ENCODE results near the gene TCF20. TPM values are rescaled to one million over a fixed set of nuclear protein-coding genes. Genes with fewer than 3 reads are reported as not detected.

Gene TCF20
- total and polyA plus RNA-seq, 2 experiments from 2014 or later: 0.64 to 17.2 TPM

- Histone ChIP-seq H3K4me1 (ENCODE audit: insufficient read depth) (no peaks in the 10 kb centered on the region), H4K20me1 (ENCODE audit: insufficient read depth) (no peaks in the 10 kb centered on the region), H3F3A (ENCODE audit: insufficient read depth) (no peaks in the 10 kb centered on the region), H3K4me3 (no peak overlapping the region), H3K36me3 (ENCODE audit: low read depth) (no peaks in the 10 kb centered on the region), H3K4me2 (ENCODE audit: unreplicated experiment) (no peak overlapping the region), H3K27me3 (replicated peaks; ENCODE audit: insufficient read depth) (peaks cover 4% of the 10 kb centered on the region; the same call in 1 of the 2 replicates), H3K9me3 (ENCODE audit: low read depth) (no peaks in the 10 kb centered on the region), H3K27ac (no peak overlapping the region), H2AFZ (no peak overlapping the region), H3K79me2 (ENCODE audit: insufficient read depth) (no peaks in the 10 kb centered on the region), H3K9ac (no peak overlapping the region), H3K9me2 (ENCODE audit: insufficient read depth) (no peaks in the 10 kb centered on the region)
- DNase-seq: no peak
- in situ Hi-C loops (cut with MboI): no loop called here
- TF ChIP-seq EZH2 (IDR thresholded peaks at IDR 0.05; ENCODE audit: insufficient read depth, poor library complexity, severe bottlenecking): no peak
- TF ChIP-seq EZH2phosphoT487 (IDR thresholded peaks at IDR 0.05; ENCODE audit: insufficient read depth, low read depth): no peak
- WGBS, 2 experiments (ENCODE audit: low coverage in 1 of 2, low lambda C conversion rate in 2 of 2, missing lambda C conversion rate in 2 of 2): 38 to 45% methylated on average over 18 to 22 of the region's 22 CpGs
These were observed 11.9 kb upstream of the TCF20 start for GRCh38 chr22:42282252-42282942.

- no peak for TF ChIP-seq EZH2phosphoT487 (IDR thresholded peaks at IDR 0.05; ENCODE audit: insufficient read depth, low read depth)
- no peak for TF ChIP-seq EZH2 (IDR thresholded peaks at IDR 0.05; ENCODE audit: insufficient read depth, poor library complexity, severe bottlenecking)
- no peak overlapping the region for H3K9ac ChIP-seq
- H3K36me3 ChIP-seq (ENCODE audit: low read depth): no peaks in the 10 kb centered on the region
- no peaks in the 10 kb centered on the region for H3K79me2 ChIP-seq (ENCODE audit: insufficient read depth)
- H3K9me2 ChIP-seq (ENCODE audit: insufficient read depth): no peaks in the 10 kb centered on the region
- WGBS, 2 experiments (ENCODE audit: low coverage in 1 of 2, low lambda C conversion rate in 2 of 2, missing lambda C conversion rate in 2 of 2): 80 to 84% methylated on average over 4 of the region's 4 CpGs
- no peaks in the 10 kb centered on the region for H4K20me1 ChIP-seq (ENCODE audit: insufficient read depth)
- H3K4me3 ChIP-seq: no peak overlapping the region
- no peak overlapping the region for H3K27ac ChIP-seq
- no peaks in the 10 kb centered on the region for H3K4me1 ChIP-seq (ENCODE audit: insufficient read depth)
- no peak for DNase-seq
- no peaks in the 10 kb centered on the region for H3F3A ChIP-seq (ENCODE audit: insufficient read depth)
- peaks cover 4% of the 10 kb centered on the region; the same call in 1 of the 2 replicates for H3K27me3 ChIP-seq (replicated peaks; ENCODE audit: insufficient read depth)
- no peak overlapping the region for H2AFZ ChIP-seq
- H3K4me2 ChIP-seq (ENCODE audit: unreplicated experiment): no peak overlapping the region
- in situ Hi-C loops (cut with MboI): no loop called here
- H3K9me3 ChIP-seq (ENCODE audit: low read depth): no peaks in the 10 kb centered on the region
These were observed 11.3 kb upstream of the TCF20 start for GRCh38 chr22:42281706-42282251.

- in situ Hi-C loops (cut with MboI): no loop called here
- Histone ChIP-seq H3K4me2 (ENCODE audit: unreplicated experiment) (no peak overlapping the region), H3K79me2 (ENCODE audit: insufficient read depth) (no peaks in the 10 kb centered on the region), H3K27ac (no peak overlapping the region), H3K27me3 (replicated peaks; ENCODE audit: insufficient read depth) (peaks cover 4% of the 10 kb centered on the region; the same call in 1 of the 2 replicates), H3K9ac (no peak overlapping the region), H2AFZ (no peak overlapping the region), H3K4me3 (no peak overlapping the region), H3K9me3 (ENCODE audit: low read depth) (no peaks in the 10 kb centered on the region), H3K9me2 (ENCODE audit: insufficient read depth) (no peaks in the 10 kb centered on the region), H3F3A (ENCODE audit: insufficient read depth) (no peaks in the 10 kb centered on the region), H4K20me1 (ENCODE audit: insufficient read depth) (no peaks in the 10 kb centered on the region), H3K36me3 (ENCODE audit: low read depth) (no peaks in the 10 kb centered on the region), H3K4me1 (ENCODE audit: insufficient read depth) (no peaks in the 10 kb centered on the region)
- 82 to 86% methylated on average over 10 of the region's 10 CpGs for WGBS, 2 experiments (ENCODE audit: low coverage in 1 of 2, low lambda C conversion rate in 2 of 2, missing lambda C conversion rate in 2 of 2)
- TF ChIP-seq EZH2phosphoT487 (IDR thresholded peaks at IDR 0.05; ENCODE audit: insufficient read depth, low read depth): no peak
- TF ChIP-seq EZH2 (IDR thresholded peaks at IDR 0.05; ENCODE audit: insufficient read depth, poor library complexity, severe bottlenecking): no peak
- DNase-seq: no peak
These were observed 10.8 kb upstream of the TCF20 start for GRCh38 chr22:42281284-42281683.

GRCh38 chr22:42280836-42281235 is 10.4 kb upstream of the TCF20 start:
- Histone ChIP-seq H3K9ac (no peak overlapping the region), H3K9me2 (ENCODE audit: insufficient read depth) (no peaks in the 10 kb centered on the region), H3K27ac (no peak overlapping the region), H3K36me3 (ENCODE audit: low read depth) (no peaks in the 10 kb centered on the region), H3K9me3 (ENCODE audit: low read depth) (no peaks in the 10 kb centered on the region), H2AFZ (no peak overlapping the region), H4K20me1 (ENCODE audit: insufficient read depth) (no peaks in the 10 kb centered on the region), H3K4me1 (ENCODE audit: insufficient read depth) (no peaks in the 10 kb centered on the region), H3K79me2 (ENCODE audit: insufficient read depth) (no peaks in the 10 kb centered on the region), H3K27me3 (replicated peaks; ENCODE audit: insufficient read depth) (peaks cover 4% of the 10 kb centered on the region; the same call in 1 of the 2 replicates), H3K4me3 (no peak overlapping the region), H3K4me2 (ENCODE audit: unreplicated experiment) (no peak overlapping the region), H3F3A (ENCODE audit: insufficient read depth) (no peaks in the 10 kb centered on the region)
- no peak for DNase-seq
- TF ChIP-seq EZH2 (IDR thresholded peaks at IDR 0.05; ENCODE audit: insufficient read depth, poor library complexity, severe bottlenecking) (no peak), EZH2phosphoT487 (IDR thresholded peaks at IDR 0.05; ENCODE audit: insufficient read depth, low read depth) (no peak)
- 78 to 81% methylated on average over 5 of the region's 5 CpGs for WGBS, 2 experiments (ENCODE audit: low coverage in 1 of 2, low lambda C conversion rate in 2 of 2, missing lambda C conversion rate in 2 of 2)
- in situ Hi-C loops (cut with MboI): no loop called here
